Sigmoid colon (tissue), 4 donors: Measurements from ENCODE around the gene SUSD5.

Experiments
- CTCF ChIP-seq, 4 experiments: fragments of 450-650 bp in 3 of 4; fragments of 200-600 bp in 1 of 4; IDR thresholded peaks; one replicate each; pipeline ENCODE4 v1.5.1; 2016 to 2019; ENCODE audit warnings: antibody characterized with exemption in 4 of 4, mild to moderate bottlenecking in 3 of 4, moderate library complexity in 2 of 4
- POLR2A ChIP-seq, 2 donors: fragments of 450-650 bp; IDR thresholded peaks; one replicate each; pipeline ENCODE4 v1.6.1; 2016; ENCODE audit warnings: antibody characterized with exemption in 2 of 2, mild to moderate bottlenecking in 2 of 2, moderate library complexity in 2 of 2
- POLR2AphosphoS5 ChIP-seq, 4 donors: sonication (generic); formaldehyde crosslinking; IDR thresholded peaks; one replicate each; pipeline ENCODE4 v1.6.1; 2017; ENCODE audit warnings: antibody characterized with exemption in 4 of 4

- TF ChIP-seq CTCF (IDR thresholded peaks at IDR 0.05) (no peak), POLR2AphosphoS5 (IDR thresholded peaks at IDR 0.05) (no peak), POLR2A (IDR thresholded peaks at IDR 0.05) (no peak)
These were observed 31.3 kb downstream of the SUSD5 start for GRCh38 chr3:33187368-33187634.
